ENCODE results near the gene PRR35.
A peak's percentile ranks its signal among the peaks of the same experiment; 100 is the strongest.

PRR35 gene

DNA sequence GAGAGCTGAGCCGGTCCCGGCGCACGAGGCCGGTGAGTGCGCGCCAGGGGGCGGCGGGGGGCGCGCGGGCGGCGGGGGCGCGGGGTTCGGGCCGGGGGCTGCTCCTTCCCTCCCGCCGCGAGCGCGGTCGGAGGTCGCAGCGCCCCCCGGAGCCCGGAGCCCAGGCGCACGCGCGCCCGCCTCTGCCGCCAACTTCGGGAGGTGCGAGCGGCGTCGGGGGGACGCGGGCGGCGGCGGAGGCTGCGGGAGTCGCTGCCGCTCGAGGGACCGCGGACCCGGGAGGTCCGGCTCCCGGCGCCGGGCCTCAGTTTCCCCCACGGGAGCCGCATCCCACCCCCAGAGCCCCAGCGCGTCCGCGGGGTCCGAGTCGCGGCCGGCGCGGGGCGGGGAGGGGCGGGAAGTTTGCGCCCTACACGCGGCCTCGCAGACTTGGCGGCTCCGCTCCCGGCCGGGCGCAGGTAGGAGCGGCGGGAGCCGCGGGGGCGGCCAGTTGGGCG, at the start of gene PRR35:
TSS of gene PRR35 (plus strand) at position 191 of the 497 bp plus-strand sequence. CDS start 2,901 bp downstream, outside the sequence.
- DNase-seq (ENCODE audit: low spot score), result no peak

DNA sequence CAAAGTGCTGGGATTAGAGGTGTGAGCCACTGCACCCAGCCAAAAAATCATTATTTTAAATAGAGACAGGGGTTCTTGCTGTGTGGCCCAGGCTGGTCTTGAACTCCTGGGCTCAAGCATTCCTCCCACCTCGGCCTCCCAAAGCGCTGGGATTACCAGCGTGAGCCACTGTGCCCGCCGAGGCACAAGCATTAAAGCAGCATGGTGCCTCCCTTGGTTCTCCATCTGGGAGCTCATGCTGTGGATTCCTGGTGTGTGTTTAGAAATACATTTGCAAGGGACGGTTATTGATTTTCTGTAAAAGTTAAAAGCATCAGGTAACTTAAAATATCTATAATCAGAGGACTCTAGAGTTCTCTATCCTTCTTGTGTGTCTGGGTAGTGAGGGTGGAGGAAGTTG, 47.4 kb upstream of the PRR35 start:
- DNase-seq (ENCODE audit: low spot score), result no peak

DNA sequence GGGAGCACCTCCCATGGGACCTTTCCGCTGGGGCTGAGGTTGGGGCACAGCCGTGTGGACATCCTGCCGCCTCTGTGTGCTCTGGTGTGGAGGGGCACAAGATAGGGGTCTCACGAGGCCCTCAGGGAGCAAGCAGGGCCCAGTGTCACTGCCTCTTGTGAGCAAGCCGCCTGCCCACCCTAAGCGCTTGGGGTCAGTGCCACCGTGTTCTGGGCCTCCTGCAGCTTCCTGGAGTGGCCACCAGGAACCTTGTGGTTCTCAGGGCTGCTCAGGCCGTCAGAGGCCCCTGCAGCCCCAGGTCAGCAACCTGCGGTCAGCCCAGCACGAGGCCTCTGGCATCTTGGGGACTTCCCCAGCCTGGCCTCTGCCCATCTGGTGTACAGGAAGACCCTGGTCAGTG, 46.2 kb upstream of the PRR35 start:
- DNase-seq (ENCODE audit: low spot score), result no peak

DNA sequence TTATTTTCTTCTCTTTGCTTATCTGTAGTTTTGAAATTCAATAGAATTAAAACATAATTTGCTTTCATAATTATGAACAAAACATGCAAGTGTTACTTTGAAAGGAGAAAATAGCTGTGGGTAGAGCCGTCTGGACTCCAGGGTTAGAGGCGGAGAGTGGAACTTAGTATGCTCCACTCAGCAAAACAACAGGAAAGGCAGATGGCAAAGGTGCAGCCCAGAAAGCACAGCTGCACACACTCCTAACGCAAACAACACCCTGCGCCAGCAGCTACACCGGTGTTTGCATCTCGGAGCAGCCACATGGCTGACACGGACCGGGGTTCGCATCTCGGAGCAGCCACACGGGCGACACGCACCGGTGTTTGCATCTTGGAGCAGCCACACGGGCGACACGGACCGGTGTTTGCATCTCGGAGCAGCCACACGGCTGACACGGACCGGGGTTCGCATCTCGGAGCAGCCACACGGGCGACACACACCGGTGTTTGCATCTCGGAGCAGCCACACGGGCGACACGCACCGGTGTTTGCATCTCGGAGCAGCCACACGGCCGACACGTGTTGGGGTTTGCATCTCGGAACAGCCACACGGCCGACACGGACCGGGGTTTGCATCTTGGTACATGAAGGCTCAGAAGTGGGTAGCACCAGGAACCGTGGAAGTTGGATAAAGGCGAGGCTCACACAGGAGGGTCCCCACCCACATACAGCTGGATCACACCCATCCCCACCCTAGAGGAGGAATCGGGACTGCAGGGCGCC, 44.8 kb upstream of the PRR35 start:
- no peak for DNase-seq (ENCODE audit: low spot score)

DNA sequence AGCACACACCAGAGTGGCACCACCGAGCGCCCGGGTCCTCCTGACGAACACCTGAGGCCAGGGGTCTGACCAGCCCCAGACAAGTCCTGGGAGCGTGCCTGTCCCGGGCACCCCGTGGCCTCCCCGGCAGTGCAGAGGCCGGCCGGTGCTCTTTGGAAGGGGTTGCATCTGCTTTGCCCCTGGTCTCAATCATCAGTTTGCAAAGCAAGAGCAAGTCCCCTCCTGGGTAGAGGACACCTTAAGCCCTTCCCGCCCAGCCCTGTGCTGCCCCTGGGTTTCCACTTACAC, 44.3 kb upstream of the PRR35 start:
- no peak for DNase-seq (ENCODE audit: low spot score)

DNA sequence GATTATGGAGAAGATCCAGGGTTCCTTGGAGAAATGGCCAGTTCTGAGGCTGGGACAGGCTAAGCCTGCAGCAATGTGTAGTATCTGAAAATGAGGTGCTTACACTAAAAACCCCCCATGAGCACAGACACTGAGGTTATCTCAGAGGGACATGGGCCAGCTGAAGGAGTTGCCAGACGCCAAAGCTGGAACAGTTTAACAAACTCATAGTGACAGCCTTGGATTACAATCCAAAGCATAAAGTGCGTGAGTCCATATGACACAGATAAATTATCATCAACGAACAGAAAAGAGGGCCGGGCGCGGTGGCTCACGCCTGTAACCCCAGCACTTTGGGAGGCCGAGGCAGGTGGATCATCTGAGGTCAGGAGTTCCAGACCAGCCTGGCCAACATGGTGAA, 43.9 kb upstream of the PRR35 start:
- no peak for DNase-seq (ENCODE audit: low spot score)

DNA sequence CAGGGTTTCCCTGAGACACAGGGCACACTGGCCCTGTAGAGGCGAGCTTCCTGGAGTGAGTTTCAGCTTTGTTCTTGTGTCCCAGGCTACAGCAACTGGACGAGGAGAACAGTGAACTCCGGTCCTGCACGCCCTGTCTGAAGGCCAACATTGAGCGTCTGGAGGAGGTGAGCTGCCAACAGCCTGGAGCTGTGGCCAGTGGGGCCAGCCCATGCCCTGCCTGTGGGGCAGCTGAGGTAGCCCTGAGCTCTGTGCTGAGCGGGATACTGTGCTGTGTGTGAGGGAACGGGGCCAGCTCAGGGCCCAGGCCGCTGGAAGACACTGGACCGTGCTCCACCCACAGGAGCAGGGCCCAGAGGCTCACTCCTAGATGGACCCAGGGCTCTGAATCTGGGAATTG, 41.3 kb upstream of the PRR35 start:
- DNase-seq (ENCODE audit: low spot score), result no peak

DNA sequence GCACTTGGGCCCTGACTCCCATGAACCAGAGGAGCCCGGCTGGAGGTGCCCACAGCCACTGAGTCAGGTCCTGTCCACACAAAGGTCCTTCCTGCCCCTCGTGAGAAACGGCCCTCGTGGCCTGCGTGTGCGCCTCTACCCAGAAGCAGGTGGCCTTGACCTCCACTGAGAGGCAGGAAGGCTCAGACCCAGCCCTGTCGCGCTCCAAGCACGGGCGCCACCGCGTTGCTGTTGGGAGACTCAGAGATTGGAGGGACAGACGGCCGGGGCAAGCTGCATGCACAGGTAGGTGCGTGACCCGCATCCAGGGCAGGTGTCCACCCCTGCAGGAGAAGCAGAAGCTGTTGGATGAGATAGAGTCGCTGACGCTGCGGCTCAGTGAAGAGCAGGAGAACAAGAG, 40.8 kb upstream of the PRR35 start:
- no peak for DNase-seq (ENCODE audit: low spot score)

DNA sequence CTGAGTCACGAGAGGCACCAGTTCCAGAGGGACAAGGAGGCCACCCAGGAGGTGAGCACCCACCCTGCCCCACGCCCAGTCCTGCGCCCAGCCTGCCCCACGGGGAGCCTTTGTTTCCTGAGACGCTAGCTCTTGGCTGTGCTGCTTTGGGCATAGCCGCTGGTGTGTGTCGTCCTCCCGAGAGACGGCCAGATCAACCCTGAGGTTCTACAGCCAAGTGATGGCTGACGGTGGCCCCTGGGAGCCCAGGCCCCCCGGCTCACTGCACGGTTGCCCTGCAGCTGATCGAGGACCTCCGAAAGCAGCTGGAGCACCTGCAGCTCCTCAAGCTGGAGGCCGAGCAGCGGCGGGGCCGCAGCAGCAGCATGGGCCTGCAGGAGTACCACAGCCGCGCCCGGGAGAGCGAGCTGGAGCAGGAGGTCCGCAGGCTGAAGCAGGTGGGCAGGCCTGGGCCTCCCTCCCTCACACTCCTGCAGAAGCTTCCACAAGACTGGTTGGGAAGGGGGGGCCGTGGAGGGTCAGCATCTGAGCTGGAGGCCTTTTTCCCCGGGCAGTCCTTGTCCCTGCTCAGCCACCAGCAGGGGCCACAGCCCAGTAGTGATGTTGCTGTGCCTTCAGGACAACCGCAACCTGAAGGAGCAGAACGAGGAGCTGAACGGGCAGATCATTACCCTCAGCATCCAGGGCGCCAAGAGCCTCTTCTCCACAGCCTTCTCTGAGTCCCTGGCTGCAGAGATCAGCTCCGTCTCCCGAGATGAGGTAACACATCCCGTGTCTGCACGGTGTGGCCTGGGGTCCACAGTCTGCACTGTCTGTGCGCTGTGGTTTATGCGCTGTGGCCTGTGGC, 40.1 kb upstream of the PRR35 start:
- DNase-seq (ENCODE audit: low spot score), result no peak

DNA sequence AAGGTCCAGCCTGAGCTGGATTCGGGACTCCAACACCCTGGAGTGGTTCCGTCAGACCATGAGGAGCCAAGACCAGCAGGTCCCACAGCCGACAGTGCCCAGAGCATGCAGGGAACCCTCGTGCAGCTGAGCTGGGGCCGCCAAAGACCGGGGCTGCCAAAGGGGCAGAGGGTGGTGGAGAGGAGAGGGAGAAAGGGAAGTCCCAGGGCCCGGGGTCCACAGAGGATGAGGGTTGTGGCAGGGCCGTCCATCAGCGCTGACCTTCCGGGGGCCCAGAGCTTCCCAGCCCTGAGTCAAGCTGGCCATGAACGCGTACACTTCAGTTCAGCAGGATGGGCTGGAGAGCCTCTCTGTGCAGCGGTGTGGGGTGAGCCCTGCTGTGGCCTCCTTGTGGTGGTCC, 39.3 kb upstream of the PRR35 start:
- no peak for DNase-seq (ENCODE audit: low spot score)

DNA sequence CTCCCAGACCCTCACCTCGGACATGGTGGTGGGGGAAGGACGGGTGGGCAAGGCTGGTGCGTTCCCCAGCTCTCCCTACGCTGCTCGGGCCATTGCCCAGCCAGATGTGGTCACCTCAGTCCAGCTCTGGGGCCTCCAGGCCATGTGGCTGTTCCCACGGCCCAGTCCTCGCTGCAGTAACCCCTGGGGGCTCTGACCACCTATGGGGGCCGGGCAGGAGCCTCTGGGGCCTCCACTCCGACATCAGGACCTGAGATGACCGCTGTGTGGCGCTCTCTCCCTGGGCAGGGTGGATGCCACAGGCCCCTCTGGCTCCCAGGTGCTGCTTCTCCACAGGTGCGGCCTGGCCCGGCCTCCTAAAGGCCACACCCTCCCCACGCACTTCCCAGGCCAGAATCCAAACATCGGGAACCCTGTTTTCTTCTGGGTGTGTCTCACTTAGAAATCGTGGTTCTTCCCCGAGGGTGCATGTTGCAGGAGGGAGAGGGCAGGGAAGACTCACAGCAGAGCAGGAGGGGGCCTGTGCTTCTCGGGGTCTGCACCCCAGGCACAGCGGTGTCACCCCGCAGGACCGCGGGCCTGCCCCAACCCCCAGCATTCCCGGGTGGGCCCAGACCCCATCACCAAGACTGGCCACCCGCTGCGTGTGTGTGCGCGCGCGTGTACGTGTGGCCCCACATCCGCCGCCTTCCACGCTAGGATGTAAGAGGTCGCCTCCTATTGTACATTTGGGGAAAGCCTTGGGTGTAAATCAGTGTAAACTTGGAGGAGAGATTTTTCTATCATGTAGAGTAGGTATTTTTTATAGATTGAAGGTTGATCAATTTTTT, 38.6 kb upstream of the PRR35 start:
- no peak for DNase-seq (ENCODE audit: low spot score)

DNA sequence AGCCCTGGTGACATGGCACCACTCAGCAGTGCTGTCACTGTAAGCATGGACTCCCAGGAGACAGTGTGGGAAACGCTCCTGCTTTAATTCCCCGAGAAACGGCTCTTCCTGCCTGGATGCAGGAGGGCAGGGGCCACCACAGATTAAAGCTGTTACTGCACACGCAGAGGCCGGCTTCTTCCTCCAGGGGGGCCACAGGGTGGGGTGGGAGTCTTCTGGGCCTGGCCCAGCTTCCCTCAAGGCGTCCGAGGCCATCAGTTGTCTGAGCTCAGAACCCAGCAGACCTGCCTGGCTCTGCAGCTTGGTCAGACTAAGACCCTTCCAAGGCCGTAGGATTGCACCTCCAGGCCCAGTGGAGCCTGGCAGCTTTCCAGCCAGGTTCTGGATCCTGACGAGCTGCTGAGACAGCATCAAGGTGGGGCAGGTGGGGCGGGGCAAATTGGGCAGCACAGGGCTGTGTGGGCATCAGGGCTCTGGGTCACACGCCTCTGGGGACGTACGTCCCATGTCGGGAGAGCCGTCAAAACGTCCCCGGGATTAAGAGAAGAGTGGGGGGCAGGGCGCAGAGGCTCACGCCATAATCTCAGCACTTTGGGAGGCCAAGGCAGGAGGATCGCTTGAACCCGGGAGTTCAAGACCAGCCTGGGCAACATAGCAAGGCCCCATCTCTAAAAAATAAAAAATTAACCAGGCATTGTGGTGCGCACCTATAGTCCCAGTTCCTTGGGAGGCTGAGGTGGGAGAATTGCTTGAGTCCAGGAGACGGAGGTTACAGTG, 37.7 kb upstream of the PRR35 start:
- DNase-seq (ENCODE audit: low spot score), result no peak

DNA sequence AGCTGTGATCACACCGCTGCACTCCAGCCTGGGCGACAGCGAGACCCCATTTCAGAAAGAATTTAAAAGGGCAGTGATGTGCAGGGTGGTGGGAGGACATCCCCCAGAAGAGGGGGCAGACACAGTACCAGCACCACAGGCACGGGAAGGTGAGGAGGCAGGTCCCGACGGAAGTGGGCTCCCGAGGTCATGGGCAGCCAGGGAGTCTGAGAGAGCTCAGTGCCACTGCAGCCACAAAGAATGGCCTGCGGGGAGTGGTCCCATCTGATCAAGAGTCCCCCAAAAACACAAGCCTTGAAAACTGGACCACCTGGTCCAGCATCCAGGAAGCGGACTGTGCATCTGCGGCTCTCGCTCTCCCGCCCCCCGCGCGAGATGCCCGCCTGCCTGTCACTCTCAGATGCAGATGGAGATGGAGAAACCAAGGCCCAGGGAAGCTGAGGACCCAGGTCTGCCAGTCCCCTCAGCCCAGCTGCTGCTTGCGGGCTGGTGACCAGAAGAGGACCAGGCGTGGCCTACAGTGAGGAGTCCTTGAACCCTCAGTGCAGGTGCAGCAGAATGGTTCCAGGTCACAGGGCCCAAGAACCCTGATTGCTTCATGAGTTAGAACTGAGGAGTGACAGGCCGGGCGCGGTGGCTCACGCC, 37.0 kb upstream of the PRR35 start:
- DNase-seq (ENCODE audit: low spot score), result no peak

DNA sequence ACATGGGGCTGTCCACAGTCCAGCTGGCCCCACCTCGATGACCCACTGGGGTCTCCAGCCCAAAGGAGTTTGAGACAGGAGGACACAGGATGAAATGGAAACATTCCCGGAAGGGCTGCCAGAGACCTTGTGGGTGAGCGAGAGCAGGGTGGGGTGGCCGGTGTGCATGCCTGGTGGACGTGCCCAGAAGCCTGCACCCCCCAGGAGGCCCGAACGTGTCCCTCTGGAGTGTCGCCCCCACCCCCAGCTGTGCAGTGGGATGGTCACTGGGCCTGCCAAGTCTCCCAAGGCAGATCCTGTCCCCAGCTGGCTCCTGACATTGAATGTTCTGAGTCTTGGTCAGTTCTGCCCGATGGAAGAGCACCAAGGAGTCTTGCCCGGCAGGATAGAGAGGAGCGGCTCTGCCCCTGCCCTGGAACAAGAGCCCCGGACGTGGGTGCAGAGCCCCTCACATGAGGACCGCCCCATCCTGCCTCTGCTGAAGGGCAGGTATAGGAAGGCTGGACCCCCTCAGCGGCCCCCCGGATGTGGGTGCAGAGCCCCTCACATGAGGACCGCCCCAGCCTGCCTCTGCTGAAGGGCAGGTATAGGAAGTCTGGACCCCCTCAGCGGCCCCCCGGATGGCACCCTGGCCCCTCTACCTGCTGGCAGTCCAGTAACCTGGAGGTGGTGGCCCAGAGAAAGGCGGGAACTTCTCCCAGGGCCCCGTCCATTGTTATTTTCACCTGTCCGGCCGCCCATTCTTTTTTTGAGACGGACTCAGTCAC, 35.7 kb upstream of the PRR35 start:
- DNase-seq (ENCODE audit: low spot score), result no peak

DNA sequence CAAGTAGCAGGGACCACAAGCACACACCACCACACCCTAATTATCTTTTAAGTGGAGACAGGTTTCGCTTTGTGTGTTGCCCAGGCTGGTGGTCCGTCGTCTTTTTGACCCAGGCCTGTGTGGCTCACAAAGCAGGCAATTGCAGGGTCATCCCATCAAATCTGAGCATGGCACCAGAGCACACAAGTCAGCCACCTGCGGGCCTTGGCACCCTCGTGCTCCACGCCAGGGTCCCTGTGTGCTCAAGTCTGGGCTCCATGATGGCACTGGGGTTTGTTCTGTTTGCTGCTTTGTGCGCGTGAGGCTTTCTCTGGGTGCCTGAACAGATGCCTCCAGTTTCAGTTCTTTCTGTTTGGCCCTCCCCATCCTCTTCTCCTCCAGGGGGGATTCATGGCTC, 35.1 kb upstream of the PRR35 start:
- no peak for DNase-seq (ENCODE audit: low spot score)

DNA sequence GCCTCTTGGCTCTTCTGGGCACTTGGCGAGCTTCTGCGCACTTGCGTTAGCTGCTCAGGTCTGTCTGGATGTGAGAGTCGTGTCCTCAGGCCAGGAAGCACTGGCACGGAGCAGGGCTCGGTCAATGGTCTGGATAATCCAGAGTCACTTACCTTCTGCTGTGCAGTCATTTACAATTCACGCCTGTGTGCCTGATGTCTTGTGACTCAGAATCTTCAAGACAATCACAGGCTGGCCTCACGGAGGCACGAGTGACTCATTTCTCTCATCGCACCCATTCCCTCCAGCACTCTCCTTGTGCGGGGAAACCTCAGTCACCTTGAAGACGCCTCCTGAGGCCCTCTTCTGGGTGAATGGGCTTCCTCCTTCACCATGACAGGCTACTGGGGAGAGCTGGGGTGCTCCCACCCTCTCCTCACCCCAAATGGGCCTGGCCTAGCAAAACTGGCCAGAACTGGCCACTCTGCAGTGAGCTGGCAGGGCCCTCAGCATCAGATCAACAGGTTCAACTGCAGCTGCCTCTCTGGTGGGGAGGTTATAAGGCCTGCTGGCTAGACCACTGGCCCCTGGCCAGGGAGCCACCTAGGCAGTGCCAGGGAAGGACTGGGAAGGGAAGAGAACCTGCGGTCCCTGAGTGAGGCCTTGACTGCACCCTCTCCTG, 34.5 kb upstream of the PRR35 start:
- DNase-seq (ENCODE audit: low spot score), result no peak

DNA sequence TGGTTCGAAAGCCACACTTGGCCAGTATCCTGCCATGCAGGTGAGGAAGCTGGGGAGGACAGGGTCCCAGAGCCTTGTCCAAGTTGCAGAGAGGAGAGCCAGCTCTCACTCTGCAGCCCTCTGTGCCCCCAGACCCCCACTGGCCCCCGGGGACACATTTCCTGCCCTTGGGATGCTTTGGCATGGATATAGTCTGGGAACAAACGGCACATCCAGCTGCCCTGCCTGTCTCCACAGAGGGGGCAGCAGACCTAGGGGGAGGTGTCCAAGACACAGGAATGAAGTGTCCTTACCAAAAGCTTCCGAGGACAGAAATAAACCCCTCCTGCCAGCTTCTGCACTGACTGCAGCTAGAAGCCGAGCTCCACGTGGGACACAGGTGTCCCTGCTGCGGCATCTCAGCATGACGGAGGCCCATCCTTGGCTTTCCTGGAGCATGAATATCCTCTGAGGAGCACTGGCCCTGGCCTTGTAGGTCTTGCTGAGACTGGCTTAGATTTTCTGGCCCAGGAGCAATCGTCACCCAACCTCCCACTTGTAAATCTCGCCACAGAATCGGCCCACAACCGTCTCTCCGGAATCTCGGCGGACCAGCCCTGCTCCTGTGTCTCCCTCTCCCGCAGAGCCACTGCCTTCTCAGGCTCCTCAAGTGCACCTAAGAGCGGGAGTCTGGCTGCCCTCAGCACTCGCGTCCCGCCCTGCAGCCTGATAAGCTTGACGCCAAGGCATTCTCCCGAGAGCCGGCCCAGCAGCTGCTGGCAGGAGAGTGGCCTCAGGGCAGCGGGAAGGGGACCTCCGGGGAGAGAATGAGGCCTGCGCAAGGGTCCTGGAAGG, 33.8 kb upstream of the PRR35 start:
- no peak for DNase-seq (ENCODE audit: low spot score)

DNA sequence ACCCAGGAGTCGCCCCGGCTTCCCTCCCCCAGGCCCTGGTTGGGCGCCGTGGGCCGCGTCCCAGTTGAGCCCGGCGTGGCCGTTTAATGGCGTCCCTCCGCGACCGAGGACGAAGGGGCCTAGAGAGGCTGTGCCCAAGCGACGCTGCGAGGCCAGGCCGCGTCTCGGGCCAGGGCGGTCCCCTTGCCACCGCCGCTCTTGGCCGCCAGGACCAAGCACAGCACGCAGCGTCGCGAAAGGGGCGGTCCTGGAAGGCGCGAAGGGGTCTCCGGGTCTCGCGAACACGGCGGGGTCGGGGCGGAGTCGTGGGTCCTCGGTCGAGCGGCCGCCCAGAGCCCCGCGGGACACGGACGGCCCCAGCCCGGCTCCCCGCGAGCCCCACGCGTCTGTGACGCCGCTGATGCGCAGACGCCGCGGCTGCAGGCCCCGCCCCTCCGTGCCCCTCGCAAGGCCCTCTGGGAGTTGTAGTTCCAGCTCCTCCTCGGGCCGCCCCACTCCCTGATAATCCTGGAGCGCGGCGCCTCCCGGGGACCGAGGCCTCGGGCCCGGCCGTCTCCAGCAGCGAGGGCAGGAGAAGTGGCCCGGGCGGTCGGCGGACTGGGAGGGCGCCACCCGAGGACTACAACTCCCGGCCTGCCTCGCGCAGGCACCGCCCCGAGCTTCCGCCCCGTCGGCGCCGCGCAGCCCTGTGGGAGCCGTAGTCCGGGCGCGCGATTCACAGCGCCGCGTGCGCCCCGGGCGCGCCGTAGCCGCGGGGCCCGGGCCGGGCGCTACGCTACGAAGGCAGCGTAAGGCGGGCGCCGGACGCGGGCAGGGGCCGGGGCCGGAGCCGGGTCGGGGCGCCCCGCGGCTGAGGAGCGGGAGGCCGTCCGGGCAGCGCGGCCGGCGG, 32.9 kb upstream of the PRR35 start, which contains the start of gene CAPN15:
TSS of gene CAPN15 (plus strand) at position 698 of the 889 bp plus-strand sequence. CDS start 19,127 bp downstream, outside the sequence.
- peak; percentile 84 for DNase-seq (ENCODE audit: low spot score)

Measured in germinal center (tissue), 1 donor.